Frontal cortex (tissue), 4 donors: Measurements from ENCODE around the gene FRMPD3. TPM values are rescaled to one million over a fixed set of nuclear protein-coding genes. Genes with fewer than 3 reads are reported as not detected.
A peak's percentile ranks its signal among the peaks of the same experiment; 100 is the strongest.

ENCODE experiments used
- DNase-seq, 2 donors: peaks; one replicate each; pipeline ENCODE4 v3.0.0; 2012; ENCODE audit warnings: low spot score in 2 of 2
- FAIRE-seq: peaks from 2 replicates; lab custom pipeline; 2012; peaks lifted over from hg19 to GRCh38; lab: Jason Lieb, UNC
- total RNA-seq: library from RNA; depleted of rRNA; stranded (reverse); fragments of >200 nt; gene quantifications from one replicate; pipeline ENCODE4 v1.2.3, GENCODE V29; 2014
- donor health status: control.
- donor health status: control.
- donor health status: control.

Gene FRMPD3
- total RNA-seq, result 1.6 TPM

DNA sequence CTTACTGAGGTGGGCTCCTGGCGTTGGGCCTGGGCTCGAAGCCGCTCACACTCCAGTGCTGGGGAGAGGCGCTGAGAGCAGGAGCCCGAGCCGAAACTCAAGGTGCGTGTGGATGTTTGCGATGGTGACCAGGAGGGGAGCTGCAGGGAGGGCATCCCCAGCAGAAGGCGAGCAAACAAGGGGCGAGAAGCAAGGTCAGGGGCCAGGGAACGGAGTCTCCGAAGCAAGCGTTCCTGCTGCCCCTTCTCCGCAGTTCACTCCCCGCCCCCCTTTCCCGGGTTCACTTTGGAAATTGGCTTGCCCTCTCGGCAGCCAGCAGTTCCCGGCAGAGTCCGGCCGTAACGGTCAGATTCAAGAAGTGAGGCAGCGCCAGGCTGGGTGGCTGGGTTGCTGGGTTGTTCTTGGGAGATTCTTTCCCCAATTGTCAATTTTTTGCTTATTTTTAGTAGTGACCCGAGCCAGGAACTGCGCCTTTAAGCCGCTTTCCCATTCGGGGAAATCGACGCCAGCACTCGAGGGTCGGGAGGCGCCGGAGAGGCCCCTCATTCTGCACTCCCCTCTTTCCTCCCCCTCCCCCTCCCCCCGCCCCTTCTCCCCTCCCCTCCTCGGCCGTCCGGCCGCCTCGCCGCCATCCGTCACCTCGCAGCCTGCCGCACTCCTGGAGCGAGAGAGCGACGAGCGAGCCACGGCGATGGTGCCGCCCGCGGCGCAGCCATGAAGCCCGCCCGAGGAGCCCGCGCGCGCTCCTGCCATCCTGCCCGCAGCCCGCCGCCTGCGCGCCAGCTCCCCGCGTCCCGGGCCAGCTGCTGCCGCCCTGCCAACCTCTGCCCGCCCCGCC lies at the start of gene FRMPD3:
TSS of gene FRMPD3 (plus strand) at position 655 of the 838 bp plus-strand sequence. CDS start 76,937 bp downstream, outside the sequence.
- no peak for FAIRE-seq

GRCh38 chrX:107420571-107420970 lies 28.9 kb upstream of the FRMPD3 start:
- no peak for DNase-seq
- no peak for FAIRE-seq

More for the DNA sequence above, at the start of gene FRMPD3:
- DNase-seq, result peak in 1 of 2 donors; percentile 12

- FAIRE-seq (no peak), DNase-seq (no peak)
Observed at GRCh38 chrX:107421337-107421861, 28.1 kb upstream of the FRMPD3 start.

GRCh38 chrX:107429090-107429489 lies 20.4 kb upstream of the FRMPD3 start:
- FAIRE-seq, result no peak

GRCh38 chrX:107440187-107440586 lies 9.3 kb upstream of the FRMPD3 start:
- DNase-seq (no peak), FAIRE-seq (no peak)

More at GRCh38 chrX:107429090-107429489, 20.4 kb upstream of the FRMPD3 start:
- no peak for DNase-seq

DNA sequence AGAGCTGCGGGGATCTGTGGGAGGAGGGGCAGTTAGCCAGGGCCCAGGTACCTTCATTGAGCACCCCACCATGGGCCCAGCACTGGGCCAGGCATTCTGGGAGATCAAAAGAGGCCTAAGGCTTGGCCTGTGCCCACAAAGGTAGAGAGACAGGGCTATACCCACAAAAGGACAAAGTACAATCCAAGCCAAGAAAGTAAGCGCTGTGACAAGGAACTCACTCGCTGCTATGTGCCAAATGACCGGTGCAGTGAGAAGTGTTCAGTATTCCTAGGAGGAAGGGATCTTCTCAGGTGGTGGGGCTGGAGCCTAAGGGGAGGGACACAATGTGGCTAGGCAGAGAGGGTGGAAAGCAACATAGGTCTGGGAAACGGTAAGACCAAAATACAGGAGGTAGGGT lies 8.8 kb upstream of the FRMPD3 start:
- DNase-seq (no peak), FAIRE-seq (no peak)

DNA sequence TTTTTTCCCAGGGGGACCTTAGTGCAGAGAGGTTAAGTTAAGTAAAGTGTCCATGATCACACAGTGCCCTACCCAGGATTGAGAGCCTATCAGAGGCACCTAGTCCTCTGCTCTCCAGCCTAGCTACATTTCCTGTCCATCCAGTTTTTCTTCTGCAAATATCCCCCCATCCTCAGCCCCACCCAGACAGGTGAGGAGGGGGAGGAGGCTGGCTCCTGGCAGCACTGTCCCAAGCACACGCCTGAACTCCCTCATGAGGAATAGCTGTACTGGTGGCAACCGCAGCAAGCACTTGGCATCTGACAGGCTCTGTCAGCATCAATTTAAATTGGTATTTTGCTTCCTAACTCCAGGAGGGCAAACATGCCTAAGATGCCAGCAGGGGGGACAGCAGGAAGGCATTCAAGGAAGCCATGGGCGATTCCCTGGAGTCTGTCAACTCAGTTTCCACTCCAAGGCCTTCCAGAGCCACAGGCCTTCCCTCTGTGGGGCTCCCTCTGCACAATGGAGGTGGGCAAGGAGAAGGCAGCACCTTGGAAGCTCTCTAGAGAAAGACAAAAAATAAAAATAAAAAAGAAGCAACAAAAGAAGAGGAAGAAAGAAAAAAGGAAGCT lies 6.4 kb upstream of the FRMPD3 start:
- DNase-seq (no peak), FAIRE-seq (no peak)

DNA sequence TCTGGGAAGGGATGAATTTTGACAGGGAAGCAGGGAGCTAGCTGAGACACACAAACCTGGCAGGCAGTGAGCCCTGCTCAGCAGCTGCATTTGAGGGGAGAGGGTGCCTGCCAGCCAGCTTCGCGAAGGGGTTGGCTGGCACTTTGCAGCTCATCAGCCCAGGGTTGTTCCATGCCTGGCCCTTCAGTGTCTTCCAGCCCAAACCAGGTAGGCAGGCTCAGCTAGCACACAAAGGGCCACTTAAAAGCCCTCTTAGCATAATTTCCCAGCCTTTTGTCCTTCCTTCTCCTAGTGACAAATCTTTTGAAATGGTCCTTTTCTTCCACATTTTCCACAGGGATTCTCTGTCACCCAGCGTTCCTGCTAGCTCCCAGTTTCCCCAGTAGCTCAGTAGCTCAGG lies 4.3 kb upstream of the FRMPD3 start:
- DNase-seq (no peak), FAIRE-seq (no peak)

DNA sequence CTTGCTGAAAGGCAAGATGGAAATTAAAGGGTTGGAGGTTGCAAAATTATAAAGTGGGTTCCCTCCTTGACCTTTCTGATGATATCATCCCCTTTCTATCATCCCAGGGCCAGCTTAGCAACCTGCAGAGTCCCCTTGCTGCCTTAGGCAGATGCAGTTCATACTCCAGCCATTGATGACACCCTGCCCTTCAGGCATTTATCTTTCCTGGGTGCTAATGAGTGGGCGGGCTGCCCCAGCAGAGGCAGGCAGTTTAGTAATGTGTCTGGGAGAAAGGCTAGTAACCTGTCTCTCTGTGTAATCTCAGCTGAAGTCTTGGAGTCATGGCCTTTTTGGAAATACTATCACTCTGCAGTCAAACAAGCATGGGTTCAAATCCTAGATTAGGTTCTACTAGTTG lies 3.8 kb upstream of the FRMPD3 start:
- DNase-seq (no peak), FAIRE-seq (no peak)

GRCh38 chrX:107447642-107448041 lies 1.8 kb upstream of the FRMPD3 start:
- FAIRE-seq (no peak), DNase-seq (no peak)

DNA sequence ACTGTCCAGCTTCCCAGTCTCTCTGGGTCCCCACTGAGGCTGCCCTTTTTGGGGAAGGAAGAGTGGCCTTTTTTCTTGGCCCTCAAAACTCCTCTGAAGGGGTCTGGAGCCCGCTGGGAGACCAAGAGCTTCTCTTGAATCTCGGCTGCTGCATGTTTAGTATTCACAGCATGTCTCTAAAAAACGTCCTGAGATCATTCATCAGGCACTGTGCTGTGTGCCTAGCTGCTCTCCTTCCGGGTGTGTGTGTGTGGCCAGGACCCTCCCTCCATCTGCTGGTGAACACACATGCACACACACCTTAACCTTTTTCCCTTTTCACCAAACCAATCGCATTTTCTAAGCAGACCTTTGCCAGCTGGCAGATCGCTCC lies 841 bp upstream of the FRMPD3 start:
- DNase-seq, result no peak

GRCh38 chrX:107450823-107451509 lies 1.5 kb downstream of the FRMPD3 start:
- DNase-seq (no peak), FAIRE-seq (no peak)

More for the DNA sequence above, 841 bp upstream of the FRMPD3 start:
- no peak for FAIRE-seq

DNA sequence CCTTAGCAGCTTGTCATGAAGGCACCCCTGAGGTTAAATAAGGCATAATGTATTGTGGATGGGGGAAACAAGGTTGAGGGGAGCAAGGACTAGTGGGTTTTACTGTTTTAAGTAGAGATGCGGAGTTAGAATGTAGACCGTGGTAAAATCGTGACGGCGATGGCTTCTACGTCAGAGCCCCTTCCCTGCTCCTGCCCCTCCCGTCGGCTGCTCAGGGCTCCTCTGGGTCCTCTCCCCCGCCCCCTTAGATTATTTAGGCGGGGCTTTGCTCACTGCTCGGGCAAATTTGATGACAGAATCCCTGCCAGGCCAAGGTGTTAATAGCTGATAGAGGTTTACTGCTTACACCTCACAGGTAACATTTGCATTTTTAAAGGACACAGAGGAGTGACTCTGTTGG lies 2.3 kb downstream of the FRMPD3 start:
- FAIRE-seq, result no peak
- peak in 1 of 2 donors; percentile 12 for DNase-seq

GRCh38 chrX:107452581-107452980 lies 3.1 kb downstream of the FRMPD3 start:
- DNase-seq, result no peak
- no peak for FAIRE-seq

DNA sequence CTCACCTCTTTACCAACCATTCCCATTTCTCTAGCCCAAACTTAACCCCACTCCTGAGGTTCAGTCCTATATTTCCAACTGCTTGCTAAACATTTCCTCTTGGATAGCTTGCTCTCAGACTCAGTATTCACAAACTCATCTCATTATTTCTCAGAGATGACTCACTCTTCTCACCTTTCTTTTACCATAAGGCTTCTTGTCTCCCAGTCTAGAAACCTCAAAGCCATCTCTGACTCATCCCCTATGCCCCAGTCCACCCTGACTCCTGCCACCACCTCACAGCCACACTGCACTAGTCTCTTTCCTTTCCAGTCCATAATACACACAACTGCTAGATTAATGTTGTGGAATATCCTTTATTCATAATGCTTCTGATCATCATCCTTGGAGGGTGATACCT lies 4.8 kb downstream of the FRMPD3 start:
- no peak for DNase-seq

GRCh38 chrX:107457289-107457688 lies 7.8 kb downstream of the FRMPD3 start:
- DNase-seq (no peak), FAIRE-seq (no peak)

More for the DNA sequence above, 4.8 kb downstream of the FRMPD3 start:
- FAIRE-seq, result no peak

DNA sequence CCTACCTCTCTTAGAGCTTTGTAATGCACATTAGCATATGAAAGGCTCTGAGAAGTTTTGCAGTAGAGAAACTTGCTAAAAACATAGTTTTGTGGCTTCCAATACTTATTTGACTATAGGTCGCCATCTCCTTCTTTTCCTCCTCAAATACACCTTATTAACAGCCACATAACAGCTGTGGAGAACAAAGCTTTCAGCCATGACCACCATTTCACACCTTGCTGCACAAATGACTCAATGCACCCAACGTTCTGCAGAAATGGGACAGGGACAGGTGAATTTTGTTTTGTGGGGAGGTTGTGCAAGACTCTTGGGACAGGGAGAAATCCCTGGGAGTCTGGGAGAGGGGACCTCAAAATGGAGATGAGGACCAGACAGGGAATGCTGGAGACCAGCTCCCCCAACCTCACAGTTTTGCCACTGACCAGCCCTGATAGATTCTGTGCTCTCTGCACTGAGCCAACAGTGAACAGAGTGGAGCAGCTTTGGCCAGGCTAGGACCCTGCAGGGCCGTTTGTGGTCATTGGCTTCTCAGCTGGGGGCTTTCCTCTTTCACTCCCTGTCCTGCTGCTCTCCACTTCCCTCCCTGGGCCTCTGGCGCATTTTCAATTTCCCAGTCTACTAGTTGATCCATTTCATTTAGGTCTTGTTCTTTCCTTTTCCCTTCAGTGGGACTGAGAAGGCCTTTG lies 16.6 kb downstream of the FRMPD3 start:
- DNase-seq (no peak), FAIRE-seq (no peak)

GRCh38 chrX:107467271-107467670 lies 17.8 kb downstream of the FRMPD3 start:
- FAIRE-seq, result no peak
- DNase-seq, result no peak

- no peak for DNase-seq
Observed at GRCh38 chrX:107470198-107470597, 20.7 kb downstream of the FRMPD3 start.

DNA sequence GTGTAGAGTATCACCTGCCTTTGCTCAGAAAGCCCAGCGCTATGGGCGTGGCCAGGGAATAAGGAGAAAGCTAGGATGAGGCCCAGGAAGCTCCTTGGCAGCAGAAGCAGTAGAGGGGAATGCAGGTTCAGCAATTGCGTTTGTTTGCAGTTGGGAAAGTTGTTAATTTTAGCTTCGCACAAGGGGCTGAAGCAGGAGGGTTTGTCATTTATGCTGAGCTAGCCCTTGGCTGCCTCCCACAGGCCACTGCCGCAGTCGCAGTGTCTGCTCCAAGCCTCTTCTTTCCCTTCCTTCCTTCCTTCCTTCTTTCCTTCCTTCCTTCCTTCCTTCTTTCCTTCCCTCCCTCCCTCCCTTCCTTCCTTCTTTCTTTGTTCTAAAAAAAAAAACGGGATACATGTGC lies 21.5 kb downstream of the FRMPD3 start:
- no peak for DNase-seq
- no peak for FAIRE-seq

More at GRCh38 chrX:107470198-107470597, 20.7 kb downstream of the FRMPD3 start:
- FAIRE-seq, result no peak
